GM23338 (cell line): Measurements from ENCODE around the gene SLC8B1.

Source experiments
- EZH2 ChIP-seq: fragments of 200-600 bp; sonication (generic); IDR thresholded peaks from one replicate; pipeline ENCODE4 v1.8.0; 2017; ENCODE audit warnings: antibody characterized with exemption, mild to moderate bottlenecking, low read depth; ENCODE audit not compliant: unreplicated experiment
- EZH2phosphoT487 ChIP-seq: fragments of 200-600 bp; sonication (generic); IDR thresholded peaks from one replicate; pipeline ENCODE4 v1.8.1; 2018; ENCODE audit warnings: antibody characterized with exemption; ENCODE audit not compliant: unreplicated experiment
- JUNB ChIP-seq: IDR thresholded peaks from one replicate; pipeline ENCODE4 v1.6.1; 2016; ENCODE audit warnings: antibody characterized with exemption; ENCODE audit not compliant: unreplicated experiment
- POLR2AphosphoS5 ChIP-seq: IDR thresholded peaks from 2 replicates; pipeline ENCODE4 v1.6.1; 2016; ENCODE audit warnings: antibody characterized with exemption, low read depth
- STAT1 ChIP-seq: IDR thresholded peaks from one replicate; pipeline ENCODE4 v1.6.1; 2016; ENCODE audit warnings: antibody characterized with exemption; ENCODE audit not compliant: unreplicated experiment
- TF ChIP-seq, protein P1 (sequence below): IDR thresholded peaks from 2 replicates; pipeline ENCODE4 v1.6.1; 2016; ENCODE audit warnings: antibody characterized with exemption
- TF ChIP-seq, protein P2 (sequence below), 2 experiments: fragments of 200-600 bp in 1 of 2; sonication (generic) in 1 of 2; conservative IDR thresholded peaks; 2 replicates each; pipeline versions ENCODE4 v1.5.1 to v1.6.1; 2016 to 2017; ENCODE audit warnings: antibody characterized with exemption in 2 of 2, low read depth in 2 of 2, mild to moderate bottlenecking in 2 of 2, moderate library complexity in 1 of 2
- TF ChIP-seq, protein P3 (sequence below): IDR thresholded peaks from one replicate; pipeline ENCODE4 v1.6.1; 2018; ENCODE audit warnings: antibody characterized with exemption; ENCODE audit not compliant: unreplicated experiment

DNA sequence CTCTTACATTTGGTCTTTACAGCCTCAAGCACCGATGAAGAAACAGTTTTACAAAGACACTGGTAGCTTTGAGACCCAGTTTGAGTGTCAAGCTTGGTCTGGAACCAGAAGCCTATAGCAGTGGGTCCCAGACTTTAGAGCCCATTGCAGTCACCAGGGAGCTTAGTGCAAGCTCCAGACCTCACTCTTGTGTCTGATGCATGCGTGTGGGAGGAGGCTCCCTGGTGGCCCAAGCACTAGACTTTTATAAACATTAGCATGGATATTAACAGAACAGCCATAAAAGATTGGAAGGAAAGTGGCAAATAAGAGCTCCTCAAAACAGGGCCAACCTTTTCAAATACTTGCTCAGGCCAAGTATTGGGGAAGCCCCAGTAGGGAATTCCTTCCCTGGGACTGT, 45.5 kb downstream of the SLC8B1 start:
- TF ChIP-seq EZH2, result no peak
- TF ChIP-seq, protein P1, sequence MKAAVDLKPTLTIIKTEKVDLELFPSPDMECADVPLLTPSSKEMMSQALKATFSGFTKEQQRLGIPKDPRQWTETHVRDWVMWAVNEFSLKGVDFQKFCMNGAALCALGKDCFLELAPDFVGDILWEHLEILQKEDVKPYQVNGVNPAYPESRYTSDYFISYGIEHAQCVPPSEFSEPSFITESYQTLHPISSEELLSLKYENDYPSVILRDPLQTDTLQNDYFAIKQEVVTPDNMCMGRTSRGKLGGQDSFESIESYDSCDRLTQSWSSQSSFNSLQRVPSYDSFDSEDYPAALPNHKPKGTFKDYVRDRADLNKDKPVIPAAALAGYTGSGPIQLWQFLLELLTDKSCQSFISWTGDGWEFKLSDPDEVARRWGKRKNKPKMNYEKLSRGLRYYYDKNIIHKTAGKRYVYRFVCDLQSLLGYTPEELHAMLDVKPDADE, result no peak
- TF ChIP-seq, protein P2, sequence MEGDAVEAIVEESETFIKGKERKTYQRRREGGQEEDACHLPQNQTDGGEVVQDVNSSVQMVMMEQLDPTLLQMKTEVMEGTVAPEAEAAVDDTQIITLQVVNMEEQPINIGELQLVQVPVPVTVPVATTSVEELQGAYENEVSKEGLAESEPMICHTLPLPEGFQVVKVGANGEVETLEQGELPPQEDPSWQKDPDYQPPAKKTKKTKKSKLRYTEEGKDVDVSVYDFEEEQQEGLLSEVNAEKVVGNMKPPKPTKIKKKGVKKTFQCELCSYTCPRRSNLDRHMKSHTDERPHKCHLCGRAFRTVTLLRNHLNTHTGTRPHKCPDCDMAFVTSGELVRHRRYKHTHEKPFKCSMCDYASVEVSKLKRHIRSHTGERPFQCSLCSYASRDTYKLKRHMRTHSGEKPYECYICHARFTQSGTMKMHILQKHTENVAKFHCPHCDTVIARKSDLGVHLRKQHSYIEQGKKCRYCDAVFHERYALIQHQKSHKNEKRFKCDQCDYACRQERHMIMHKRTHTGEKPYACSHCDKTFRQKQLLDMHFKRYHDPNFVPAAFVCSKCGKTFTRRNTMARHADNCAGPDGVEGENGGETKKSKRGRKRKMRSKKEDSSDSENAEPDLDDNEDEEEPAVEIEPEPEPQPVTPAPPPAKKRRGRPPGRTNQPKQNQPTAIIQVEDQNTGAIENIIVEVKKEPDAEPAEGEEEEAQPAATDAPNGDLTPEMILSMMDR (conservative IDR thresholded peaks at IDR 0.05; ENCODE audit: low read depth in 2 of 2), result no peak
- no peak for TF ChIP-seq EZH2phosphoT487
- no peak for TF ChIP-seq POLR2AphosphoS5
- TF ChIP-seq JUNB, result no peak
- no peak for TF ChIP-seq STAT1
- TF ChIP-seq, protein P3, sequence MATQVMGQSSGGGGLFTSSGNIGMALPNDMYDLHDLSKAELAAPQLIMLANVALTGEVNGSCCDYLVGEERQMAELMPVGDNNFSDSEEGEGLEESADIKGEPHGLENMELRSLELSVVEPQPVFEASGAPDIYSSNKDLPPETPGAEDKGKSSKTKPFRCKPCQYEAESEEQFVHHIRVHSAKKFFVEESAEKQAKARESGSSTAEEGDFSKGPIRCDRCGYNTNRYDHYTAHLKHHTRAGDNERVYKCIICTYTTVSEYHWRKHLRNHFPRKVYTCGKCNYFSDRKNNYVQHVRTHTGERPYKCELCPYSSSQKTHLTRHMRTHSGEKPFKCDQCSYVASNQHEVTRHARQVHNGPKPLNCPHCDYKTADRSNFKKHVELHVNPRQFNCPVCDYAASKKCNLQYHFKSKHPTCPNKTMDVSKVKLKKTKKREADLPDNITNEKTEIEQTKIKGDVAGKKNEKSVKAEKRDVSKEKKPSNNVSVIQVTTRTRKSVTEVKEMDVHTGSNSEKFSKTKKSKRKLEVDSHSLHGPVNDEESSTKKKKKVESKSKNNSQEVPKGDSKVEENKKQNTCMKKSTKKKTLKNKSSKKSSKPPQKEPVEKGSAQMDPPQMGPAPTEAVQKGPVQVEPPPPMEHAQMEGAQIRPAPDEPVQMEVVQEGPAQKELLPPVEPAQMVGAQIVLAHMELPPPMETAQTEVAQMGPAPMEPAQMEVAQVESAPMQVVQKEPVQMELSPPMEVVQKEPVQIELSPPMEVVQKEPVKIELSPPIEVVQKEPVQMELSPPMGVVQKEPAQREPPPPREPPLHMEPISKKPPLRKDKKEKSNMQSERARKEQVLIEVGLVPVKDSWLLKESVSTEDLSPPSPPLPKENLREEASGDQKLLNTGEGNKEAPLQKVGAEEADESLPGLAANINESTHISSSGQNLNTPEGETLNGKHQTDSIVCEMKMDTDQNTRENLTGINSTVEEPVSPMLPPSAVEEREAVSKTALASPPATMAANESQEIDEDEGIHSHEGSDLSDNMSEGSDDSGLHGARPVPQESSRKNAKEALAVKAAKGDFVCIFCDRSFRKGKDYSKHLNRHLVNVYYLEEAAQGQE, result no peak
